C4-2B (cell line): Measurements from ENCODE around the gene SPPL2B.
"Not testable (repeated sequence)": the region's sequence is repeated elsewhere in the genome, so short reads cannot be mapped to it uniquely, and the experiment has no call there.

ENCODE experiments used
- H3K27ac ChIP-seq: fragments of 450-650 bp; 2 replicates; pipeline ENCODE4 v1.5.1; 2017
- ZFX ChIP-seq: fragments of 450-650 bp; IDR thresholded peaks from 2 replicates; pipeline ENCODE4 v1.6.1; 2017
- TF ChIP-seq, protein P1 (sequence below): fragments of 450-650 bp; conservative IDR thresholded peaks from 2 replicates; pipeline ENCODE4 v1.5.1; 2017; ENCODE audit warnings: mild to moderate bottlenecking

SPPL2B gene

GRCh38 chr19:2394054-2394441 is 65.6 kb downstream of the SPPL2B start:
- H3K27ac ChIP-seq, result no peak overlapping the region
- TF ChIP-seq, protein P1, sequence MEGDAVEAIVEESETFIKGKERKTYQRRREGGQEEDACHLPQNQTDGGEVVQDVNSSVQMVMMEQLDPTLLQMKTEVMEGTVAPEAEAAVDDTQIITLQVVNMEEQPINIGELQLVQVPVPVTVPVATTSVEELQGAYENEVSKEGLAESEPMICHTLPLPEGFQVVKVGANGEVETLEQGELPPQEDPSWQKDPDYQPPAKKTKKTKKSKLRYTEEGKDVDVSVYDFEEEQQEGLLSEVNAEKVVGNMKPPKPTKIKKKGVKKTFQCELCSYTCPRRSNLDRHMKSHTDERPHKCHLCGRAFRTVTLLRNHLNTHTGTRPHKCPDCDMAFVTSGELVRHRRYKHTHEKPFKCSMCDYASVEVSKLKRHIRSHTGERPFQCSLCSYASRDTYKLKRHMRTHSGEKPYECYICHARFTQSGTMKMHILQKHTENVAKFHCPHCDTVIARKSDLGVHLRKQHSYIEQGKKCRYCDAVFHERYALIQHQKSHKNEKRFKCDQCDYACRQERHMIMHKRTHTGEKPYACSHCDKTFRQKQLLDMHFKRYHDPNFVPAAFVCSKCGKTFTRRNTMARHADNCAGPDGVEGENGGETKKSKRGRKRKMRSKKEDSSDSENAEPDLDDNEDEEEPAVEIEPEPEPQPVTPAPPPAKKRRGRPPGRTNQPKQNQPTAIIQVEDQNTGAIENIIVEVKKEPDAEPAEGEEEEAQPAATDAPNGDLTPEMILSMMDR, result no peak
- no peak for TF ChIP-seq ZFX

- TF ChIP-seq, protein P1, result no peak
- TF ChIP-seq ZFX, result no peak
- no peak overlapping the region for H3K27ac ChIP-seq
Measured at GRCh38 chr19:2394442-2395292, 66.2 kb downstream of the SPPL2B start.

DNA sequence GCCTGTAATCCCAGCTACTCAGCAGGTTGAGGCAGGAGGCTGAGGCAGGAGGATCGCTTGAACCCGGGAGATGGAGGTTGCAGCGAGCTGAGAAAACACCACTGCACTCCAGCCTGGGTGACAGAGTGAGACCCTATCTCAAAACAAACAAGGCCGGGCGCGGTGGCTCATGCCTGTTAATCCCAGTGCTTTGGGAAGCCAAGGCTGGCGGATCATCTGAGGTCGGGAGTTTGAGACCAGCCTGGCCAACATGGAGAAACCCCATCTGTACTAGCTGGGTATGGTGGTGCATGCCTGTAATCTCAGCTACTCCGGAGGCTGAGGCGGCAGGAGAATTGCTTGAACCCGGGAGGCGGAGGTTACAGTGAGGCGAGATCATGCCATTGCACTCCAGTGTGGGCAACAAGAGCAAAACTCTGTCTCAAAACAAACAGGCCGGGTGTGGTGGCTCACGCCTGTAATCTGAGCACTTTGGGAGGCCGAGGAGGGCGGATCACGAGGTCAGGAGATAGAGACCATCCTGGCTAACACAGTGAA is 66.9 kb downstream of the SPPL2B start:
- H3K27ac ChIP-seq, result not testable (repeated sequence)

- not testable (repeated sequence) for H3K27ac ChIP-seq
Measured at GRCh38 chr19:2397173-2397572, 68.7 kb downstream of the SPPL2B start.

- H3K27ac ChIP-seq, result no peak overlapping the region
- TF ChIP-seq ZFX, result no peak
- TF ChIP-seq, protein P1, result no peak
Measured at GRCh38 chr19:2398735-2399305, 70.3 kb downstream of the SPPL2B start.

GRCh38 chr19:2399582-2399981 is 71.1 kb downstream of the SPPL2B start:
- TF ChIP-seq, protein P1, result no peak
- TF ChIP-seq ZFX, result no peak
- H3K27ac ChIP-seq, result no peak overlapping the region
